IPS DF 19.7 (cell line): ENCODE data around the gene BRINP3.
A peak's percentile ranks its signal among the peaks of the same experiment; 100 is the strongest.

Source experiments
- DNase-seq: peaks from one replicate; pipeline ENCODE4 v3.0.0-alpha.2; 2013; ENCODE audit warnings: low read depth, low spot score

The BRINP3 gene

GRCh38 chr1:190116921-190117320 is 360.7 kb downstream of the BRINP3 start:
- DNase-seq: no peak

GRCh38 chr1:190104961-190105360 is 372.7 kb downstream of the BRINP3 start:
- no peak for DNase-seq

DNA sequence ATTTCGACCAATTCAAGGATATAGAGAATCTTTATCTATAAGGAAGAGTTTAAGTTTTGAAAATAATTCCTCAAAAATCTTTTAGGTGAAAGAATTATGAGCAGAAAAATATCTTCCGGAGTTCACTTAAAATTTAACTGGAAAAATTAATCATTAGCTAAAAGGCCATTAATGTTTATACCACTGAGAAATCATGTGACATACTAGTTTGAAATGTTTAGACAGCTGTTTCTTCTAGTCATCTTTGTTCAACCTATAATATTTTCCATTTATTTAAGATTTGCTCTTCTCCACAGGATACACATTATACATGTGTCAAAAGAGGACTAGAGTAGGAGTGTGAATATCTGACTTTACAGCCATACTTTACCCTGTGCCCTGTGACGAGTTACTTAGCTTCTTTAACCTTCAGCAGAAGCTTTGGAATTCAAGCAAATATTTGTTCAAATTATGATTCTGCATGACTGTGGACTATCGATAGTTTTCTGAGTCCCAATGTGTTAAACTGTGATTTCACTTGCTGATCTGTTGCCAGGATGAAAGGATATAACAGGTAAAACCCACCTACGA is 374.8 kb downstream of the BRINP3 start:
- no peak for DNase-seq

DNA sequence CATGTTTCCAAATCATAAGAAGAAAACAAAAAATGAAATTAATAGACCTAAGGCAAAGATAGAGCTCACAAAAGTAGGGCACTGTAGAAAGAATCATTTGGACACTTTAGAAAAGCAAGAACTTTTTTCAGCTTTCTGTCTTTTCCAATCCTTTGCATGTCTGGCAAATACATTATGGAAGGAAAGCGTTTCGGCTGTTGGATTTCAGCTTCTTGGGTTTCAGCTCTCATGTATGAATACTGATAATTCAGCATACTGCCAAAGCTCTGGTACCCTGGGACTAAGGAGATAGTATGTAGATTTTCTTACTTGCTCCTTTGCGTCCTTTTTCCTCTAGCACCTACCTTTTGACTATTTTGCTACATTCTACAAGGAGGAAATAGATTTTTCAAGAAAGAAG is 375.9 kb downstream of the BRINP3 start:
- DNase-seq: no peak

DNA sequence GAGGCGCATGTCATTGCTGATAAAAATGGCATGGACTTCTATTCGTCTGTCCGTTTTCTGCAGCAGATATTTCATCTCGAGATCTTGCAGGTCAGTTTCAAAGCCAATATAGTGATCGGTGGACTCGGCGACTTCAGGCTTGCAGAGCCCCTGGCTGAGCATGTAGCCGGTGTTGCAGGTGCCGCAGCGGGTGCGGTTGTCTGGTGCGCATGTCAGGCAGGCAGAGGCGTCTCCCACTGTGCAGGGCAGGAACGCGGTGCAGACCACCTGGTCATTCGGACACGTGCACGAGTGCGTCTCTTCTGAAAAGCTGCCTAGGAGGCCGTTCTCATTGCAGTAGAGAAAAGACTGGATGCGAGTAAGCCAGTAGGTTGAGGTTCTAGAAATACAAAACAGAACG is 378.9 kb downstream of the BRINP3 start:
- DNase-seq: no peak

DNA sequence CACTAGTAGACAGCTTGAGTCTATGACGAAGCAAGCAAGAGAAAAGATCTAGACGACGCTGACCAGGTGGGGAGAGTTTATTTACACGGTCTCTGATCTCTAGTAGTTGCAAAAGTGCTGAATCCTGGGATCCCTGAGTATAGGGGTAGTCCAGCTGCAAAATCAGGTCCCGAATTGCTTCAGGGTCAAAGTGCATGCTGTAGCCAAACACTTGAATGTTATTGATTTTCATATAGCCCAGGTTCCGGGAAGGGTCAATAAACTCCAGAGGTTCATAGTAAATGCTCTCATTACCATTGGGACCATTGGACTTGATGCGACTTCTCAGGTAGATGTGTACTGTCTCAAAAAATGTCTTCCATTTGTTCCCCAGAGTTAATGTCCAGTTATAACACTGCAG is 379.6 kb downstream of the BRINP3 start:
- DNase-seq: no peak

DNA sequence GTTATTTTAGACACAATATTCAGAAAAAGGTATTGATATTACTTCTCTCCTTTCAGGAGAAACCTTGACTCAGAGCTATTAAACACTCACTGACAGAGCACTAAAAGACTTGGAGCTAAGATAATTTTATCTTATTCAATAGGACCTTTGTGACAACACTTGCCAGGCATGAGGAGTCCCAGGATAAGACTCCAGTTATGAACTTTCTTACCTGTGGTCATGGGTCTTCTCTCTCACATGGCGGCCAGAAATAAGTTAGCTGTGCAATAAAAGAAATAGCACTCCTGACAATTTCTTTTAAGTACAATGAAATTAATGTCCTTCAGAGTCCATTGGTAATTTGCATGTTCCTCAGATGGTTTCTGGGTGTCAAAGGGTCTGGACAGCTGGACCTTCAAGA is 382.1 kb downstream of the BRINP3 start:
- DNase-seq: no peak

DNA sequence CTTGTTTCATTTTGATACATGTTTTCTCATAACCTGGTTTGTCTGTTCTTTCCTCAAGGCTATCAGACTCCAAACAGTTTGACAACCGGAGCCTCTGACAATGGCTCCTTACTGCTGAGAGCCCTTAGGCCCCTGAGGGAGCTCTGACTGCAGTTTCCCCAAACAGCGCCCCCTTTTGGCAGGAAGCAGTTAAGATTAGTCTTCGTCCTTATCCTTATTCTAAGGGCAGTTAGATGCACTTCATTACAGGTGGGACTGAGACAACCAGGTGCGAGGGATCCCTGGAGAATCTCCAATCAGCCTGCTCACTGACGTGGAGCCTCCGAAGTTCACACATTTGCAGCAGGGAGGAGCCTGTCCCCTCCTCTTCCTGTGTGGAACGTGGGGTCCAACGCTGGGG is 393.1 kb downstream of the BRINP3 start:
- DNase-seq: peak; percentile 40

- no peak for DNase-seq
Measured at GRCh38 chr1:190068304-190068703, 409.4 kb downstream of the BRINP3 start.

- no peak for DNase-seq
Measured at GRCh38 chr1:190067592-190067991, 410.1 kb downstream of the BRINP3 start.

- DNase-seq: no peak
Measured at GRCh38 chr1:190066011-190066410, 411.7 kb downstream of the BRINP3 start.

GRCh38 chr1:190049314-190049713 is 428.4 kb downstream of the BRINP3 start:
- no peak for DNase-seq
